Prostate gland (tissue), 2 donors: ENCODE results near the gene FOXK2. TPM values are rescaled to one million over a fixed set of nuclear protein-coding genes. Genes with fewer than 3 reads are reported as not detected.

Experiments
- DNase-seq: peaks from one replicate; pipeline ENCODE4 v3.0.0-alpha.2; 2019; ENCODE audit warnings: low spot score
- H3K27ac ChIP-seq, 2 donors: fragments of 200-600 bp; sonication (generic); 2 replicates each; pipeline ENCODE4 v1.5.1; 2017 to 2019
- H3K27me3 ChIP-seq: fragments of 200-600 bp; sonication (generic); replicated peaks from 2 replicates; pipeline ENCODE4 v1.5.1; 2019; ENCODE audit not compliant: insufficient read depth
- H3K36me3 ChIP-seq, 2 donors: fragments of 200-600 bp; sonication (generic); 1 replicate in 1 of 2; 2 replicates in 1 of 2; pipeline versions ENCODE4 v1.5.1 to v1.8.1; 2017 to 2019
- H3K4me1 ChIP-seq: fragments of 200-600 bp; sonication (generic); replicated peaks from 2 replicates; pipeline ENCODE4 v1.5.1; 2019
- H3K4me3 ChIP-seq, 2 donors: fragments of 200-600 bp; sonication (generic); 2 replicates each; pipeline ENCODE4 v1.5.1; 2017 to 2019
- H3K9me3 ChIP-seq: fragments of 200-600 bp; sonication (generic); 2 replicates; pipeline ENCODE4 v1.5.1; 2017
- POLR2A ChIP-seq: fragments of 450-650 bp; IDR thresholded peaks from one replicate; pipeline ENCODE4 v1.6.1; 2016; ENCODE audit warnings: antibody characterized with exemption, mild to moderate bottlenecking
- POLR2AphosphoS5 ChIP-seq: sonication (generic); formaldehyde crosslinking; IDR thresholded peaks from one replicate; pipeline ENCODE4 v1.6.1; 2017; ENCODE audit warnings: antibody characterized with exemption
- WGBS: methylation state at CpG from one replicate; pipeline ENCODE4 v1.1.5; 2018; 5-methylcytosine and 5-hydroxymethylcytosine counted together
- intact Hi-C: fragments of 100-400 bp; cut with DNase I; formaldehyde crosslinking; loops from one replicate; pipeline ENCODE4 v1.14.2; 2022
- total RNA-seq, 2 donors: library from RNA; depleted of rRNA; stranded (reverse); fragments of >200 nt; gene quantifications; one replicate each; pipeline ENCODE4 v1.1.0, GENCODE V29; 2016
- TF ChIP-seq, protein P1 (sequence below), 4 experiments: fragments of 200-600 bp in 2 of 4; fragments of 450-650 bp in 2 of 4; sonication (generic) in 2 of 4; IDR thresholded peaks; 1 replicate in 3 of 4; 2 replicates in 1 of 4; pipeline ENCODE4 v1.5.1; 2016 to 2019; ENCODE audit warnings: antibody characterized with exemption in 4 of 4, mild to moderate bottlenecking in 2 of 4, moderate library complexity in 2 of 4

Gene FOXK2
- total RNA-seq, 2 donors from 2014 or later = 47.9 to 85.5 TPM

DNA sequence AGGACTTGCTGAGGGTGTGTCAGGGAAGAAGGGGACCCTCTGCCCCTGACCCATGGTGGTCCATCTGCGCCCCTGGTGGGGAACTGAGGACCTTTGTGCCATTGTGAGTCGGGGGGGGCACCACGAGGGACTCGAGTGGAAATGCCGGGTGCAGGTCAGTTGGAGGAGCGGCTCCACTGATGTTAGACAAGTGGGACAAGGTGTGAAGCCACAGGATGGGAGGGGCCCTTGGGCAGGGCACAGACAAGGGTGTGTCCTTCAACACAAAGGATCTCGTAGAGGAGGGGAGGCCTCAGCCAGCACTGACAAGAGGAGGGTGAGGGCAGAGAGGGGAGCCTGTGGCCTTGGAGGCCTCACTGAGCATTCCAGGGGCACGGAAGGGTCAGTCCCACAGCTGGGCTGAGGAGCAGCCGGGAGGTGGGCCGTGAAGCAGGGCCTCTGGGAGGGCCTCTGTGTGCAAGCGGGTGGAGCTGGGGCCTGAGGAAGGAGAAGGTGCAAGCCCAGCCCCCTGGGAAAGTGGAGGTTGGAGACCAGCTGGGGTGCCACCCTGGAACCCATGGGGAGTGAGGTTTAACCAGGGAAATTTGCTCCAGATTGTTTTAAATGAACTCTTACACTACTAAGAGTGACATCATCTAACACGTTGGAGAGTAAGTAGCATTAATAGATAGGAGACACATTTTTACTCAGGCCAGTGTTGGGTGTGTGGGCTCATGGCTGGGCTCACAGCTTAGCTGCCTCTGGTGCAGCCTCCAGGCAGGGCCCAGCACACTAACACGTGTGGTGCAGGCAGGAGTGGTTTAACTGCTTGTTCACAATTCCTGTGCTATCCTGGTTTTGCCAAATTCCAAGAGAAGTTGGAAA lies 33.1 kb upstream of the FOXK2 start:
- DNase-seq = no peak
- no peaks in the 10 kb centered on the region for H3K9me3 ChIP-seq
- no peaks in the 10 kb centered on the region for H3K27me3 ChIP-seq
- H3K27ac ChIP-seq = no peak overlapping the region
- whole genome bisulfite sequencing = 78% methylated on average over 13 of the region's 13 CpGs
- no peak overlapping the region for H3K4me3 ChIP-seq
- peaks cover 9% of the 10 kb centered on the region in 2 donors for H3K36me3 ChIP-seq
- TF ChIP-seq, protein P1, sequence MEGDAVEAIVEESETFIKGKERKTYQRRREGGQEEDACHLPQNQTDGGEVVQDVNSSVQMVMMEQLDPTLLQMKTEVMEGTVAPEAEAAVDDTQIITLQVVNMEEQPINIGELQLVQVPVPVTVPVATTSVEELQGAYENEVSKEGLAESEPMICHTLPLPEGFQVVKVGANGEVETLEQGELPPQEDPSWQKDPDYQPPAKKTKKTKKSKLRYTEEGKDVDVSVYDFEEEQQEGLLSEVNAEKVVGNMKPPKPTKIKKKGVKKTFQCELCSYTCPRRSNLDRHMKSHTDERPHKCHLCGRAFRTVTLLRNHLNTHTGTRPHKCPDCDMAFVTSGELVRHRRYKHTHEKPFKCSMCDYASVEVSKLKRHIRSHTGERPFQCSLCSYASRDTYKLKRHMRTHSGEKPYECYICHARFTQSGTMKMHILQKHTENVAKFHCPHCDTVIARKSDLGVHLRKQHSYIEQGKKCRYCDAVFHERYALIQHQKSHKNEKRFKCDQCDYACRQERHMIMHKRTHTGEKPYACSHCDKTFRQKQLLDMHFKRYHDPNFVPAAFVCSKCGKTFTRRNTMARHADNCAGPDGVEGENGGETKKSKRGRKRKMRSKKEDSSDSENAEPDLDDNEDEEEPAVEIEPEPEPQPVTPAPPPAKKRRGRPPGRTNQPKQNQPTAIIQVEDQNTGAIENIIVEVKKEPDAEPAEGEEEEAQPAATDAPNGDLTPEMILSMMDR (IDR thresholded peaks at IDR 0.05) = no peak
- TF ChIP-seq POLR2AphosphoS5 (no peak), POLR2A (no peak)
- intact Hi-C loops = no loop called here
- H3K4me1 ChIP-seq = no peaks in the 10 kb centered on the region

DNA sequence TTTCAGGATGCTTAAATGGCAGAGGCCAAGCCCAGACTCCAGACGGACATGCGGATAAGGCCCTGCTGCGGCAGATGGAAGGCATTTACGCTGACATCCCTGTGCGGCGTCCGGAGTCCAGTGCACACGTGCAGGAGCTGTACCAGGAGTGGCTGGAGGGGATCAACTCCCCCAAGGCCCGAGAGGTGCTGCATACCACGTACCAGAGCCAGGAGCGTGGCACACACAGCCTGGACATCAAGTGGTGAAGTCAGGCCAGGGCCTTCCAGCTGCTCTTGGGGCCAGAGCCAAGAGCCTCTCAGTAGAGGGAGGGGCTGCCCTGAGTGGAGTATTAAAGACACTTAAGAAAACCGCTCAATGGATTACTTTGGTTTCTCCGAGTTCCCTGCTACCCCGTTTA lies 31.6 kb upstream of the FOXK2 start:
- Histone ChIP-seq H3K9me3 (no peaks in the 10 kb centered on the region), H3K4me1 (no peaks in the 10 kb centered on the region), H3K4me3 (no peak overlapping the region), H3K36me3 (peaks cover 9% of the 10 kb centered on the region in 2 donors), H3K27me3 (no peaks in the 10 kb centered on the region), H3K27ac (no peak overlapping the region)
- DNase-seq = no peak
- intact Hi-C loops = no loop called here
- TF ChIP-seq, protein P1 (IDR thresholded peaks at IDR 0.05) = no peak
- TF ChIP-seq POLR2AphosphoS5 = no peak
- TF ChIP-seq POLR2A = no peak
- WGBS = 76% methylated on average over 14 of the region's 14 CpGs

DNA sequence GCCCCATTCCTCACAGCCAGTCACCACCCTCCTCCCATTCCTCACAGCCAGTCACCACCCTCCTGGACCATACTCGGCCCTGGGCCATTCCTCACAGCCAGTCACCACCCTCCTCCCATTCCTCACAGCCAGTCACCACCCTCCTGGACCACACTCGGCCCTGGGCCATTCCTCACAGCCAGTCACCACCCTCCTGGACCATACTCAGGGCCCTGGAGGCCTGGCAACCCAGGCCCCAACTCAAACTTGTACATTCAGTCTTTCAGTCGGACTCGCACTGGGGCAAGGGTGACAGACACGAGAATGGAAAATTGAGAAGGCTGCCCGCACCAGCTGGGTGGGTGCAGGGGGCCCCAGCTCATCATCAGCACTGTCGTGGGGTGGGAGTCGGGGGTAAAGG lies 30.4 kb upstream of the FOXK2 start:
- H3K9me3 ChIP-seq = no peaks in the 10 kb centered on the region
- H3K4me3 ChIP-seq = no peak overlapping the region
- no peak overlapping the region for H3K27ac ChIP-seq
- DNase-seq = no peak
- H3K4me1 ChIP-seq = no peaks in the 10 kb centered on the region
- intact Hi-C loops = no loop called here
- TF ChIP-seq POLR2A (no peak), POLR2AphosphoS5 (no peak)
- TF ChIP-seq, protein P1 (IDR thresholded peaks at IDR 0.05) = no peak
- H3K36me3 ChIP-seq = peaks cover 8 to 9% of the 10 kb centered on the region in 2 donors
- no peaks in the 10 kb centered on the region for H3K27me3 ChIP-seq
- WGBS = 59% methylated on average over 8 of the region's 8 CpGs

DNA sequence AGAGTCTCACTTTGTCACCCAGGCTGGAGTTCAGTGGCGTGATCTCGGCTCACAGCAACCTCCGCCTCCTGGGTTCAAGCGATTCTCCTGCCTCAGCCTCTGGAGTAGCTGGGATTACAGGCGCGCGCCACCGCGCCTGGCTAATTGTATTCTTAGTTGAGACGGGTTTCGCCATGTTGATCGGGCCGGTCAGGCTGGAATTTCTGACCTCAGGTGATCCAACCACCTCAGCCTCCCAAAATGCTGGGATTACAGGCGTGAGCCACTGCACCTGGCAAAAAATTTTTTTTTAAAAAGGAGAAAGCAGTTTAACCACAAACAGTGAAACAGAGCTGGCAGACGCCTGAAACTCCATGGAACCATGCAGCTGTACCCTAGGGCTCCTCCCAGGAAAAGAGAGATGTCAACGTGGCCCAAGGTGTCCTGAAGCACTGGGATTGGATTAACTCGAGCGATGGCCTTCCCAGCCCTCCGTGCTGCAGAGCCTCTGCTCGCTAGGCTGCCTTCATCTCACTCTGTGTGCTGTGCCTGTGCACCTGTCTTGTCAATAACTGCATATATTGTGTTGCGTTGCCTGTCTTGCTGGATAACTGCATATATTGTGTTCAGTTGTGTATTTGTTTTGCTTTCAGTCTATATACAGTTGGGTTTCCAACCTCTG lies 29.6 kb upstream of the FOXK2 start:
- intact Hi-C loops = no loop called here
- TF ChIP-seq POLR2A (no peak), POLR2AphosphoS5 (no peak)
- TF ChIP-seq, protein P1 (IDR thresholded peaks at IDR 0.05) = no peak
- H3K4me1 ChIP-seq = no peaks in the 10 kb centered on the region
- peaks cover 0 to 9% of the 10 kb centered on the region in 2 donors for H3K36me3 ChIP-seq
- H3K27ac ChIP-seq = no peak overlapping the region
- no peaks in the 10 kb centered on the region for H3K27me3 ChIP-seq
- no peaks in the 10 kb centered on the region for H3K9me3 ChIP-seq
- WGBS = 86% methylated on average over 21 of the region's 21 CpGs
- H3K4me3 ChIP-seq = no peak overlapping the region
- no peak for DNase-seq
